ENCODE results near the gene NARS2. TPM values are rescaled to one million over a fixed set of nuclear protein-coding genes. Genes with fewer than 3 reads are reported as not detected.

The NARS2 gene
- total and polyA plus RNA-seq, 2 donors (not counting 1 experiment from before 2014, with no cell fraction given), result 9.7 to 14.6 TPM

DNA sequence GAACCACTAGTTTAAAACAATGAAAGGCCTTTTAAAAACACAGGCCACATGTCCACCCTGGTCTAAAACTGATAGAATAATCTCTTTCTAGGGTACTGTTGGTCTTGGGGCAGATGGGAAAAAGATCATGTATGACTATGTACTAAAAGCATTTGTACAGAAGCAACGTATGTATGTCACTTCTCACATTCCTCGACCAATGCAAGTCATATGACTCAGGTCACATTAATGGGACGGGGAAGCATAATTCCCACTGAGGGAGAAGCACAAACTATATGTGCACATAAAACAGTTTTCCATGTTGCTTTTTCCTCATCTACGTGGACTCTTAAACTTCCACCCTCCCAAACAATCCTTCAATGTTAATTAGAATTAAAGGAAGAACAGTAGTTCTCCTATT, 124.8 kb downstream of the NARS2 start:
- Histone ChIP-seq H3K4me3 (ENCODE audit: control extremely low read depth in 1 of 5, extremely low read depth in 1 of 5, insufficient read depth in 1 of 5, low read depth in 2 of 5, low read length in 4 of 5) (no peak overlapping the region), H3K36me3 (replicated peaks in 1 of 2; ENCODE audit: control extremely low read depth in 1 of 2, control insufficient read depth in 1 of 2, extremely low read depth in 1 of 2, insufficient read depth in 2 of 2, low read length in 1 of 2) (no peaks in the 10 kb centered on the region), H3K27me3 (replicated peaks in 1 of 4; ENCODE audit: control extremely low read depth in 1 of 4, control insufficient read depth in 3 of 4, insufficient read depth in 4 of 4, low read length in 3 of 4) (no peaks in the 10 kb centered on the region), H2AFZ (ENCODE audit: insufficient read depth, low read depth, low read length, poor library complexity, severe bottlenecking) (no peak overlapping the region), H3K9me3 (ENCODE audit: control extremely low read depth in 1 of 3, control insufficient read depth in 2 of 3, insufficient read depth in 1 of 3, low read length in 2 of 3) (no peaks in the 10 kb centered on the region), H3K4me2 (replicated peaks; ENCODE audit: low read depth, low read length, poor library complexity, severe bottlenecking) (no peak overlapping the region), H3K4me1 (ENCODE audit: control insufficient read depth in 2 of 2, insufficient read depth in 2 of 2, low read length in 2 of 2) (peaks cover 22 to 28% of the 10 kb centered on the region in 2 donors), H3K9ac (ENCODE audit: low read length) (no peak overlapping the region), H3K27ac (ENCODE audit: low read length in 2 of 2) (no peak overlapping the region), H4K20me1 (ENCODE audit: control insufficient read depth, insufficient read depth, low read length, poor library complexity, severe bottlenecking) (no peaks in the 10 kb centered on the region), H3K79me2 (ENCODE audit: control insufficient read depth, insufficient read depth, low read length) (no peaks in the 10 kb centered on the region)
- POLR2A ChIA-PET, result no interaction called here
- CTCF ChIA-PET, result no interaction called here
- Mint-ChIP-seq H3K4me3 (no peak overlapping the region), H3K27me3 (no peaks in the 10 kb centered on the region), H3K4me1 (peaks cover 37% of the 10 kb centered on the region), H3K27ac (peak overlapping the region; percentile 69), H3K9me3 (ENCODE audit: insufficient read depth) (no peaks in the 10 kb centered on the region)
- DNase-seq (no peak), ATAC-seq (ENCODE audit: low read depth) (no peak)
- no CpG with 5 or more reads among the region's 4 CpGs for WGBS (ENCODE audit: insufficient coverage)
- intact Hi-C loops (cut with micrococcal nuclease), result no loop called here
- TF ChIP-seq CTCF (IDR thresholded peaks at IDR 0.05), result no peak
- TF ChIP-seq EZH2 (IDR thresholded peaks at IDR 0.05; ENCODE audit: borderline replicate concordance, insufficient read depth, low read depth, low read length, poor library complexity, severe bottlenecking), result no peak

DNA sequence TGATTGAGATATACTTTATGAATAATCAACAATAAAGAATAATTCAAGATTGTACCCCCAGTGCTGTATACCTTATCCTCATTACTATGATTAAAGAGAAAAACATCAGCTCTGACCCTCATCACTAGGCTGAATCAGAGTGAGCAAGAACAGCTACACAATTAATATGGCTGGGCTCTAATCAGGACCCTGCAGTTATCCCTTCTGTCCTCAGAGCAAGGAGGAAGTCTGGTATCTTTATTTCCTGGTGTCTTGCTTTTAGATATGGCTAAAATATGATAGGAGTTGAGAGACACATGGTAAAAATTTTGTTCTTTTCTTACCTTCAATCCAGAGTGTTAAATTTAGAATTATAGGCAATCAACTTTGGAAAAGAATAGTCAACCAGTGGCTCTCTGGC, 128.5 kb downstream of the NARS2 start:
- Histone ChIP-seq H3K36me3 (replicated peaks in 1 of 2; ENCODE audit: control extremely low read depth in 1 of 2, control insufficient read depth in 1 of 2, extremely low read depth in 1 of 2, insufficient read depth in 2 of 2, low read length in 1 of 2) (peaks cover 0 to 2% of the 10 kb centered on the region in 2 experiments), H3K4me2 (replicated peaks; ENCODE audit: low read depth, low read length, poor library complexity, severe bottlenecking) (no peak overlapping the region), H3K27ac (ENCODE audit: low read length in 2 of 2) (no peak overlapping the region), H3K4me1 (ENCODE audit: control insufficient read depth in 2 of 2, insufficient read depth in 2 of 2, low read length in 2 of 2) (peaks cover 6 to 11% of the 10 kb centered on the region in 2 donors), H3K79me2 (ENCODE audit: control insufficient read depth, insufficient read depth, low read length) (no peaks in the 10 kb centered on the region), H3K9me3 (ENCODE audit: control extremely low read depth in 1 of 3, control insufficient read depth in 2 of 3, insufficient read depth in 1 of 3, low read length in 2 of 3) (no peaks in the 10 kb centered on the region), H2AFZ (ENCODE audit: insufficient read depth, low read depth, low read length, poor library complexity, severe bottlenecking) (no peak overlapping the region), H4K20me1 (ENCODE audit: control insufficient read depth, insufficient read depth, low read length, poor library complexity, severe bottlenecking) (no peaks in the 10 kb centered on the region), H3K27me3 (replicated peaks in 1 of 4; ENCODE audit: control extremely low read depth in 1 of 4, control insufficient read depth in 3 of 4, insufficient read depth in 4 of 4, low read length in 3 of 4) (no peaks in the 10 kb centered on the region), H3K4me3 (ENCODE audit: control extremely low read depth in 1 of 5, extremely low read depth in 1 of 5, insufficient read depth in 1 of 5, low read depth in 2 of 5, low read length in 4 of 5) (no peak overlapping the region), H3K9ac (ENCODE audit: low read length) (no peak overlapping the region)
- no peak overlapping the region for H3K4me3 Mint-ChIP-seq
- no peak for TF ChIP-seq EZH2 (IDR thresholded peaks at IDR 0.05; ENCODE audit: borderline replicate concordance, insufficient read depth, low read depth, low read length, poor library complexity, severe bottlenecking)
- DNase-seq, result no peak
- no peak overlapping the region for H3K27ac Mint-ChIP-seq
- ATAC-seq (ENCODE audit: low read depth), result no peak
- ChIA-PET POLR2A (no interaction called here), CTCF (interaction anchor here (0.6 kb wide), 1 partner anchor 15 kb away, joined by 3 read pairs; no protein-coding TSS in a partner anchor)
- intact Hi-C loops (cut with micrococcal nuclease), result no loop called here
- H3K4me1 Mint-ChIP-seq, result peaks cover 12% of the 10 kb centered on the region
- H3K27me3 Mint-ChIP-seq, result no peaks in the 10 kb centered on the region
- no peaks in the 10 kb centered on the region for H3K9me3 Mint-ChIP-seq (ENCODE audit: insufficient read depth)

Data from B cell (primary cell).